Activated naive CD8-positive, alpha-beta T cell treated with anti-CD3 and anti-CD28 coated beads, Interleukin-2, amount 10 ng/mL, durations not matched to agents 7 days and 5 days (primary cell): ENCODE measurements around the gene ACAT1. TPM values are rescaled to one million over a fixed set of nuclear protein-coding genes. Genes with fewer than 3 reads are reported as not detected.
"Not testable (repeated sequence)": the region's sequence is repeated elsewhere in the genome, so short reads cannot be mapped to it uniquely, and the experiment has no call there.

ENCODE experiments used
- ATAC-seq: fragments of 150-1000 bp; cut with Tn5 transposase; one replicate; pipeline ENCODE4 v1.10.0; 2021; ENCODE audit warnings: low read depth, moderate library complexity
- POLR2A ChIA-PET: fragments of 350-600 bp; sonication (Branson Sonifier 250); formaldehyde crosslinking; loops from one replicate; lab custom pipeline; 2021; ENCODE audit warnings: antibody characterized with exemption; lab: Charles Lee
- DNase-seq: peaks from one replicate; pipeline ENCODE4 v3.0.0; 2021
- H3K27ac Mint-ChIP-seq: one replicate; pipeline ENCODE4 v1.8.0; 2022; ENCODE audit warnings: mild to moderate bottlenecking, mixed read lengths
- H3K27me3 Mint-ChIP-seq: one replicate; pipeline ENCODE4 v1.8.0; 2022; ENCODE audit warnings: mild to moderate bottlenecking, moderate library complexity, mixed read lengths
- H3K36me3 Mint-ChIP-seq: one replicate; pipeline ENCODE4 v1.8.0; 2021; ENCODE audit warnings: mild to moderate bottlenecking, mixed read lengths
- H3K4me1 Mint-ChIP-seq: one replicate; pipeline ENCODE4 v1.8.0; 2021; ENCODE audit warnings: mixed read lengths
- H3K4me3 Mint-ChIP-seq: one replicate; pipeline ENCODE4 v1.8.0; 2022; ENCODE audit warnings: mild to moderate bottlenecking, moderate library complexity, mixed read lengths
- H3K9me3 Mint-ChIP-seq: one replicate; pipeline ENCODE4 v1.8.0; 2021; ENCODE audit warnings: mixed read lengths
- total RNA-seq, 2 experiments: library from RNA; stranded (reverse); gene quantifications; one replicate each; pipeline ENCODE4 v1.2.3, GENCODE V29; 2021

Gene ACAT1
- total RNA-seq, 2 experiments from 2014 or later, result 41.5 to 42.2 TPM

DNA sequence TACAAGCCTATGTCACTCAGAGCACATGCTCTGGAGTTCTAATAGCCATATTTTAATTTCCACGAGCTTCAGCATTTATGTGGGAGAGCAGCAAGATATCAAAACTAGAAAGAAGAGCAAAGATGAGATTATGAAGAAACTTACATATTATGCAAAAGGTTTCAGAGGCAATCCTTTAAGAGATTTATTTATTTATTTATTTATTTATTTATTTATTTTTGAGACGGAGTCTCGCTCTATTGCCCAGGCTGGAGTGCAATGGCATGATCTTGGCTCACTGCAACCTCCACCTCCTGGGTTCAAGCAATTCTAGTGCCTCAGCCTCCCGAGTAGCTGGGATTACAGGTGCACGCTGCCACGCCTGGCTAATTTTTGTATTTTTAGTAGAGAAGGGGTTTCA, 41.5 kb downstream of the ACAT1 start:
- H3K4me3 Mint-ChIP-seq, POLR2A ChIA-PET, ATAC-seq, H3K4me1 Mint-ChIP-seq, H3K27ac Mint-ChIP-seq, H3K9me3 Mint-ChIP-seq, DNase-seq, H3K27me3 Mint-ChIP-seq: not testable (repeated sequence)
- peaks cover 23% of the 10 kb centered on the region for H3K36me3 Mint-ChIP-seq

DNA sequence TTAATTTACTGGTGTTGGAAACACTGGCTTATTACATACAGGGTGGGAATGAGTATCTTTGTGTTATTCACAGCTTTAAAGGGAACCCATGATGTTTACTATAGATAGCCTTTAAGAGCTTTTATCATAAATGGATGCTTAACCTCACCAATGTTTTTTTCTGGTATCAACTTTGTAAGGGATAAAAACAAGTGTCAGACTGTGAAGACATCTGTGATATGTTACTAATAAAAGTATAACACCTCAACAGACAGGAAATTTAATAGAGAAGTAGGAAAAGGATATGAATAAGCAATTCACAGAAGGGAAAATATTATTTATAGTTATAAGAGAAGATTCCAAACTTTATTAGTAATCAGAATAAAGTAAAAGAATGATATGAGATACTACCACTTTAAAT, 46.3 kb downstream of the ACAT1 start:
- POLR2A ChIA-PET, result no interaction called here
- no peak overlapping the region for H3K27ac Mint-ChIP-seq
- ATAC-seq, result no peak

DNA sequence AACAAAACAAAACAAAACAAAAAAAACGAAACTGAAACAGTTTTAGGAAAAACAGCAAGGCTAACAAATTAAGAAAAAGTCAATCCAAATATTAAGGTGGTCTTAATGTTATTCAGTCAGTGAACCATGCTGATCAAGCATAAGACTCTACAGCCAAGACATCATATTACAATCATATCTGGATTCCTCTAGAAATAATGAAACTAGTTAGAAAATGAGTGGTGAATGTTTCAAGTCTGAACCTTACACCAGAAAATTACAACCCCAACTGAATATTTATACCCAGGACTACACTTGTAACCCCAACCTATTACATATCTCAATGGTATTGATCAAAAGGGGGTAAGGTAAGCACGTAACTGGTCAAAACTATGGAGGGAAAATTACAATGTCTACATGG, 48.8 kb downstream of the ACAT1 start:
- Mint-ChIP-seq H3K27ac (peak overlapping the region; percentile 54), H3K4me1 (peaks cover 20% of the 10 kb centered on the region), H3K27me3 (no peaks in the 10 kb centered on the region), H3K9me3 (no peaks in the 10 kb centered on the region), H3K4me3 (no peak overlapping the region), H3K36me3 (peaks cover 52% of the 10 kb centered on the region)
- POLR2A ChIA-PET, result no interaction called here
- ATAC-seq, result no peak
- DNase-seq, result no peak

More for the DNA sequence above, 46.3 kb downstream of the ACAT1 start:
- Mint-ChIP-seq H3K9me3 (no peaks in the 10 kb centered on the region), H3K27me3 (no peaks in the 10 kb centered on the region), H3K4me1 (peaks cover 20% of the 10 kb centered on the region), H3K36me3 (peaks cover 43% of the 10 kb centered on the region), H3K4me3 (no peak overlapping the region)
- DNase-seq, result no peak

DNA sequence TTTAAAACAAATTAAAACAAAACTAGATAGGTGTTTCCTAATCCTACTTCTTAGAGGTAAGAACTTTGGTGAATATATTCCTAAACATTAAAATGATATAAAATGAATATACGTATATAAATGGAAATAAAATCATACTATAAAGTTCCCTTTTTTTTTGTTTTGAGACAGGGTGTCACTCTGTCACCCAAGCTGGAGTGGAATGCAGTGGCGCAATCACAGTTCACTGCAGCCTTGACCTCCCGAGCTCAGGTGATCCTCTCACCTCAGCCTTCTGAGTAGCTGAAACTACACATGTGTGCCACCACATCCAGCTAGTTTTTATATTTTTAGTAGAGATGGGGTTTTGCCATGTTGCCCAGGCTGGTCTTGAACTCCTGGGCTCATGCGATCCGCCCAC, 56.2 kb downstream of the ACAT1 start:
- H3K4me1 Mint-ChIP-seq, result no peaks in the 10 kb centered on the region
- no peak for ATAC-seq

DNA sequence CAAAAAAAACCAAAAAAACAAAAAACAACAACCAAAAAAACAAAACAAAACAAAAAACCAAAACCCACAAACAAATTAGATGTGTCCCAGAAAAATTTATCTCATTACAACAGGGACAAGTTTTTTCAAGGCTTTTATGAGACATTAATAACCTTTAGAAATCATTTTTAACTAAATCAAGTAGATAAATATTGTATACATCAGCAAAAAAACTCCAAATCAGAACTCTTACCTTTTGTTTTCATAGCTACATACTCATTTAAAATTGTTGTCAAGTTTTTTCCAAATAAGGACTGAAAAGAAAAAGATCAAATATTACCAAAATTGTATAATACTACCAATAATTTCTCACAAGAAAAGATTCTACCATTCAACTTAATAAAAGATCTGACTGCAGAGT, 72.4 kb downstream of the ACAT1 start:
- H3K36me3 Mint-ChIP-seq, result peaks cover 39% of the 10 kb centered on the region

More for the DNA sequence above, 56.2 kb downstream of the ACAT1 start:
- no peak overlapping the region for H3K27ac Mint-ChIP-seq
- H3K4me3 Mint-ChIP-seq, result no peak overlapping the region
- no peaks in the 10 kb centered on the region for H3K27me3 Mint-ChIP-seq
- peaks cover 56% of the 10 kb centered on the region for H3K36me3 Mint-ChIP-seq
- no peak for DNase-seq
- no peaks in the 10 kb centered on the region for H3K9me3 Mint-ChIP-seq
- POLR2A ChIA-PET, result no interaction called here

DNA sequence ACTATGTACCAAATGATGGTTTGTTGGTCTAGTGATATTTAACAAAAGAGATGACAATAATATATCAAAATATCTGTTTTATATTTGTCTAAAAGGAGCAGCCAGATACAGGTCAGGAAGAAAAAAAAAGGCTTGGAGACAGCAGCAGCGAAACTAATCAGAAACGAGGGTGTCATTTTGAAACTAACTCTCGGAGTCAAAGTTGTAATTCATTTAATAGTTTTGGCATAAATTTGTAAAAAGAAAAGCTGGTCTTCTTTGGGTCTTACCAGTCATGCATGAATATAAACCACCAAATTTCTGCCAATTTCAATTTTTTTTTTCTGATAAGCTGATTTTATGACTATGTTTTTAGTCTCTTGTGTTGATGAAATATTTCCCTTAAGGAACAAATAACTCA, 75.5 kb downstream of the ACAT1 start:
- Mint-ChIP-seq H3K27me3 (no peaks in the 10 kb centered on the region), H3K4me3 (no peak overlapping the region), H3K27ac (no peak overlapping the region), H3K4me1 (peaks cover 27% of the 10 kb centered on the region), H3K9me3 (no peaks in the 10 kb centered on the region), H3K36me3 (peaks cover 44% of the 10 kb centered on the region)
- POLR2A ChIA-PET, result no interaction called here
- no peak for DNase-seq
- no peak for ATAC-seq

More for the DNA sequence above, 72.4 kb downstream of the ACAT1 start:
- no peaks in the 10 kb centered on the region for H3K27me3 Mint-ChIP-seq
- no peak for ATAC-seq
- no peak overlapping the region for H3K27ac Mint-ChIP-seq
- no peak overlapping the region for H3K4me3 Mint-ChIP-seq
- POLR2A ChIA-PET, result interaction anchor here (0.6 kb wide), 1 partner anchor 44 kb away, joined by 3 read pairs; no protein-coding TSS in a partner anchor
- H3K9me3 Mint-ChIP-seq, result no peaks in the 10 kb centered on the region
- DNase-seq, result no peak
- peaks cover 12% of the 10 kb centered on the region for H3K4me1 Mint-ChIP-seq

Other genes with a start within 250 kb of the ACAT1 start
- gene RAB39A, start 193.1 kb upstream of the ACAT1 start, total RNA-seq, result under 1 TPM in 1 of 2 experiments, not detected in 1; 0.43 TPM
- gene CUL5, start 112.7 kb upstream of the ACAT1 start, total RNA-seq, result 10 to 100 TPM; 29.3 to 30.2 TPM
- gene NPAT, start 101.1 kb downstream of the ACAT1 start, total RNA-seq, result 10 to 100 TPM; 57.6 to 58.0 TPM
- 100 to 1,000 TPM; 287 to 333 TPM for gene ATM, start 101.5 kb downstream of the ACAT1 start, total RNA-seq